HG02759 (cell line): ENCODE data around the gene FRYL.

Experiments used
- ATAC-seq: cut with Tn5 transposase; IDR thresholded peaks from one replicate; pipeline ENCODE4 v1.9.1; 2021; ENCODE audit warnings: mild to moderate bottlenecking, moderate library complexity; ENCODE audit not compliant: unreplicated experiment

Gene FRYL

GRCh38 chr4:48499551-48500066, 280.5 kb downstream of the FRYL start:
- ATAC-seq = peak; percentile 78

GRCh38 chr4:48498895-48499294, 281.2 kb downstream of the FRYL start:
- ATAC-seq = no peak

DNA sequence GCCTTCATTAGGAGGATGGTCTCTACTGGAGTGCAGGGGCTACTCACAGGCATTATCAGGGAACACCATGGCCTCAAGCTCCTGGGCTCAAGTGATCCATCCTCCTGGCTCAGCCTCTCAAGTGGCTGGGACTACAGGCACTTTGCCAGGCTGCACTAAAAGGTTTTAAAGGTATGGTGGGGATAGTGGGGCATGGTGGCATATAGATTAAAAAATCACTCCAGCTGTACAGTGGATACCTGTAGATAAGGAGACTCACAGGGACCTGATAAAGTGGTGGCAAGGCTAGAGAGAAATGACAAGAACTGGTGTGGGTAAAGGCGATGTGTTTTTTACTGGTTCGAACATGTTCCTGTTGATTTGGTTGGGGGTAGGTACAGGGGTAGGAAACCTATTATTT, 284.1 kb downstream of the FRYL start:
- ATAC-seq = no peak

DNA sequence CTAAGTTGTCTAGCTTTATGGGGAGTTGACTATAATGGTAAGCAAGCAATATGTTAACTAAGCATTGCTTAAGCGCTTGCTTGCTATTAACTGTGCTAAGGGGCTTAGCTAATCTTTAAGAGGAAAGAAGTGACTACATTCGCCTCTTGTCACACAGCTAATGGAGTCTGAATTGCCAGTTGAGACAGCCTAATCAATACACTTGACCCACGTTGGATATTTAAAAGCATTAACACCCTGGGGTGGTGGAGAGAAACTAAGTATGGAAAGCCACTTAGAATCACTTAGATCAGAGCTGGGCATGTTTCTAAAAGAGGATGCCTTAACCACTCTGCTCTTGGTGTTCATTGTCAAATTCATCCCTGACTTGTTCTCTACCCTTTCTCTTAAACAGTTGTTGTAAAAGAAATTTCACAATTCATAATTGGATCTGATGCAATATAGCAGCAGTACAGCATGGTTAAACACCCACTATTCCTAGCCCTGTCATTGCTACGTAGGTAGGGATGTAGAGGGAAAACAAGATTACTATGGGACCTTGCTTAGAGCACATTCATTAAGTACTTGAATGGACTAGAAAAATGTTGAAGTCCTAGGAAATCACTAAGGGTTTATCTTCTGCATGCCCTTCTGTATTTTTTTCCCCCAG, 286.5 kb downstream of the FRYL start:
- ATAC-seq = no peak

DNA sequence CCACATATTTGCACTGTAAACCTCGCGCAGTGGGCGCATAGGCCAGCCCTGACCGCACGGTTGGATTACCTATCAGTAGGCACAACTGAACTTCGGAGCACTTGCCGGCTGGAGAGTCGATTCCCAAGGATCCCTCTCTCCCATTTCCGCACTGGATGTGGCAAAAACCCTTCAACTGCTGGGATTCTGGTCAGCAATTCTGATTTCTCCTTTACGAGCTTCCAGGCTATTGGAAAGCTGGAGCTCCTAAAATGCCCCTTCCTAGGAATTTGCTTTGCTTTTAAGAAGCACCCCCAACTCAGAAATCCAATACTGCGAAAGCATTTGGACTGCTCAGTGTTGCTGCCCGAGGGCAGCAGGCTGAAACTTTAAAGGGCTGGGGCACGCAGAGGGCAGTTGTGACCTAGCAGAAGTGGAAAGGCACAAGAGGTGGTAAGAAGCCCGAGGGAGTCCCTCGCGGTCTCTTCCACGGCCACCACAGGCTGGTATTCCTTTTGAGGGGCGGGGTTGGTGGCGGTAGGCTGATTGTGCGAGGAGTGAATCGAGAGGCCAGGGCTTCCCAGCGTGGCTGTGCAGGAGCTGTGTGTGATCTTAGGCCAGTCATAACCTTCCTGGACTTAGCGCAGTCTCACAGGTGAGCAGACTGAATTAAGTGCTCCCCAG, 288.4 kb downstream of the FRYL start:
- ATAC-seq = no peak

- ATAC-seq = peak; percentile 3
These were observed 289.2 kb downstream of the FRYL start for GRCh38 chr4:48490680-48491513.

DNA sequence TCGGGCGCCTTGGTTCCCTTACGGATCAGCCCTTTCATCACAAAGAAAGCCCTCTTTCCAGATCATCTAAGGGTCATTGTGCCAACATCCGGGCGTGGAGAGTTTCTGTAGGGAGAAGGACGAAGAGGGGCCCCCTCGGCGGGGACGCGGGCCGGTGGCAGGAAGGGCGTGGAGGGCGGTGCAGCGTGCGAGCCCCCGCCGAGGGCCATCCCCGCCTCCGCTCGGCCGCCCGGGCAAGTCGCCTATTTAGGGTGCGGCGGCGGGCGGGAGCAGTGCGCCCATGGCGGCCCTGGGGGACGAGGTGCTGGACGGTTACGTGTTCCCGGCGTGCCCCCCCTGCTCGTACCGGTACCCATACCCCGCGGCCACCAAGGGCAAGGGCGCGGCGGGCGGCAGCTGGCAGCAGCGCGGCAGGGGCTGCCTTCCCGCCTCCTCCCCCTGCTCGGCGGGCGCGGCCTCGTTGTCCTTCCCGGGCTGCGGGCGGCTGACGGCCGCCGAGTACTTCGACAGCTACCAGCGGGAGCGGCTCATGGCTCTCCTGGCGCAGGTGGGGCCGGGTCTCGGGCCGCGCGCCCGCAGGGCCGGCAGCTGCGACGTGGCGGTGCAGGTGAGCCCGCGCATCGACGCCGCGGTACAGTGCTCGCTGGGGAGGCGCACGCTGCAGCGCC, 289.9 kb downstream of the FRYL start, which contains the start of gene ZAR1:
ZAR1 (plus strand) TSS at position 241 of the 668 bp plus-strand sequence; CDS start at position 281, 40 bp downstream.
- peak; percentile 47 for ATAC-seq

DNA sequence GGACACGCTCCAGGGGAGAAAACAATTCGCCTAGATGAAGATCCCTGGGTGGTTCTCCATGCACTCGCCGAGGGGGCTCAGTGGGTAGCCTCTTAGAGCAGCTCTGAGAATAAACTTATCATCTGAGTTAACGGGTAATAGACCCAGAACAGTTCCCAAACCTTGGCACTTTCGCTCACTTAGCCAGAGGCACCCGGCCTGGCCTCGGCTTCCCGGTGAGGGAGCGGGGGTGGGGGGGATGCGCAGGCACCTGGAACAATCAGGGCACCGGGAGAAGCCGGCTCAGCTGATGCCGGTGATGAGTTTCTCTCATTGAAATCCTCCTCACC, 290.4 kb downstream of the FRYL start:
- no peak for ATAC-seq

DNA sequence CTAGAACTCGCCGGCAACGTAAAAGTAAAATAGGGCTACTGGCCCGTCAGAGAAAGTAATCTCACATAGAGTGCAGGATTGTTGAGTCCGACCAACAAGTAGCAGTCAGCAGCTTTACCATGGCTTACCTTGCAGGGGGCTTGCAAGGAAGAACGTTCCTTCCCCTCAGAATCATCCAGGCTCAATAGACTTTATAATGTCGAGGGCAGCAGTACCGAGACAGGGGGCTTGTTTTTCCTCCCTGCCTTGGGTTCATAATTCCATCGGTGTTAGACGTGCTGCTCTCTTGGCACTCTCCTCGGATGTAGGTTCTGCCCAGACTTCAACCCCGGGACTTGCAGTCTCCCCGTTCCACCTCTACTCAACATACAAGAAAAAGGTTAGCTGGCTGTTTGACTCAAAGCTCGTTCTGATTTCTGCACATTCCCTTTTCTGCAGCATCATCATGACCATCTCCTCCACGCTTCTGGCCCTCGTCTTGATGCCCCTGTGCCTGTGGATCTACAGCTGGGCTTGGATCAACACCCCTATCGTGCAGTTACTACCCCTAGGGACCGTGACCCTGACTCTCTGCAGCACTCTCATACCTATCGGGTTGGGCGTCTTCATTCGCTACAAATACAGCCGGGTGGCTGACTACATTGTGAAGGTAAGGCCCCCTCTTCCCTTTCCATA, 295.4 kb downstream of the FRYL start:
- no peak for ATAC-seq

DNA sequence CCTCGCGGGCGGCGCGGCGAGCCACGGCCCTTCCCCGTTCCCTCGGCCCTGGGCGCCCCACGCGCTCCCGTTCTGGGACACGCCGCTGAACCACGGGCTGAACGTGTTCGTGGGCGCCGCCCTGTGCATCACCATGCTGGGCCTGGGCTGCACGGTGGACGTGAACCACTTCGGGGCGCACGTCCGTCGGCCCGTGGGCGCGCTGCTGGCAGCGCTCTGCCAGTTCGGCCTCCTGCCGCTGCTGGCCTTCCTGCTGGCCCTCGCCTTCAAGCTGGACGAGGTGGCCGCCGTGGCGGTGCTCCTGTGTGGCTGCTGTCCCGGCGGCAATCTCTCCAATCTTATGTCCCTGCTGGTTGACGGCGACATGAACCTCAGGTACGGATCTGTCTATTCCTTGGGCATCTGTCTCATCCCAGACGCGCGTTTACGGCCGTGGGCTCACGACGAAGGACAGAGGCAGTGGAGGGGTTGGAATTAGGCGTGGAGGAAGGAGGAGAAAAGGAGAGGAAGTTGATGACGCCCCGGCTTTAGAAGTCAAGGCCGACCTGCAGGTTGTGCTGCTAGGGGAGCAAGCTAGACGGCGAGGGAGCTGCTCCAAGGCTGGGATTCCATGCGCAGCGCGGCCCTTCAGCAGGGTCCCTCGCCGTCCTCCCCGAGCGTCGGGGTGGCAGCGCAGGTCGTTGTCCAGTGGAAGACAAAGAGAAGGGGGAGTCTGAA, 296.1 kb downstream of the FRYL start:
- peak; percentile 33 for ATAC-seq

DNA sequence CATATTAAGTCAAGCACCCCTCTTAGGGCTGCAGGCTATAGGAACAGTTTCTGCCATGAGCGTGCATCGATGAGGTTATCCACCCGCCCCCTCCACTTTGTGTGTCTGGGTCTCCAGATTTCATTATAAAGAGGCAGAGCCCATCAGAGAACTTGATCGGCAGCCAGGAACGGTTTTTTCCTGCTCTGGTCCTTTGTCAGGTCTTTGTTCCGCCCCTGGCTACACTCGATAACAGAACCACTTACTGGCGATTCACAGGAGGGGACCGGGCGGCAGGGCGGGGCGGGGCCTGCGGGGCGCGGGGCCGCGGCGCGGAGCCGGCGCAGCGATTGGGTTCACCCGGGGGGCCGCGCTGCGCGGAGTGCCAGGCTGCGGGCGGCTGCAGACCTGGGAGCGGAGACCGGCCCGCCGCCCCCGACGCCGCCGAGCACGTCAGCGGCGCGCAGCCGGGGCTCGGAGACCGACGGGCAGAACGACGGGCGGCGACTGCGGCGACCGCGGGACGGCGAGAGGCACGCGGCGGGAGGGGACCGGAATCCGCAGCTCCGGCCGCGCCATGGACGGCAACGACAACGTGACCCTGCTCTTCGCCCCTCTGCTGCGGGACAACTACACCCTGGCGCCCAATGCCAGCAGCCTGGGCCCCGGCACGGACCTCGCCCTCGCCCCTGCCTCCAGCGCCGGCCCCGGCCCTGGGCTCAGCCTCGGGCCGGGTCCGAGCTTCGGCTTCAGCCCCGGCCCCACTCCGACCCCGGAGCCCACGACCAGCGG, 296.9 kb downstream of the FRYL start, which contains the start of gene SLC10A4:
SLC10A4 (plus strand) TSS at position 338 of the 771 bp plus-strand sequence; CDS start at position 557, 219 bp downstream.
- ATAC-seq = peak; percentile 63

- ATAC-seq = no peak
These were observed 298.5 kb downstream of the FRYL start for GRCh38 chr4:48481581-48481980.

DNA sequence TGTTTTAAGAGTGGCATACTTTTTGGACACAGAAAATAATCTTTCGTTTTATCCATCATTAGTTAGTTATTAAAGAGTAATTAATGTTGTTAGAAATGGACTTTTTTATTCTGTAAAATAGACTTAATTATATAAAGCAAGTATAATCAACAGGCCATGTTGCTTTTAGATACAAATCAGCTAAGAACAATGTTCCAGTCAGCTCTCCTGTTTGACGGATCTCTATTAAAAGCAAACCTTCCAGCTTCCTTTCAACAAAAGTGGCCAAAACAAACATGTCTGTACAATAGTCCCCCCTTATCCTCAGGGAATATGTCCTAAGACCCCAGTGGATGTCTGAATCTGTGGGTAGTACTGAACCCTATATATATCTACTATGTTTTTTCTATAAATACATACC, 301.8 kb downstream of the FRYL start:
- no peak for ATAC-seq

DNA sequence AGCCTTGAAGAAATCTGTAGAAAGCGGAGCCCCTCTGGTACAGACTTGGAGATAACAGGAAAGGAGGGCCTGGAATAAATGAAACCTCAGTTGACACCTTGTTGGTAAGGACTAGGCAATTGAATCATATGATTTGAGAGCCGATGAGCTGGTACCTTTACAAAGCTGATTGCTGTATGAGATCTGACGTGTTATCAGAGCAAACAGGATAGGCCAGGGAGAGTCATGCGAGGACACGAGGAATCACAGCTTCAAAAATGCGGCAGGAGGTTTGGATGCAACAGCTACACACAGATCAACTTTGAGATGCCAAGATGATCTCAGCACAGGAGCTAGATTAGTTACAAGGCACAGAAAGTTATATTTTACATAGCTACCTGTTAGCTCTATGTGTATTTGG, 304.3 kb downstream of the FRYL start:
- ATAC-seq = no peak

GRCh38 chr4:48472794-48473193, 307.3 kb downstream of the FRYL start:
- ATAC-seq = no peak

DNA sequence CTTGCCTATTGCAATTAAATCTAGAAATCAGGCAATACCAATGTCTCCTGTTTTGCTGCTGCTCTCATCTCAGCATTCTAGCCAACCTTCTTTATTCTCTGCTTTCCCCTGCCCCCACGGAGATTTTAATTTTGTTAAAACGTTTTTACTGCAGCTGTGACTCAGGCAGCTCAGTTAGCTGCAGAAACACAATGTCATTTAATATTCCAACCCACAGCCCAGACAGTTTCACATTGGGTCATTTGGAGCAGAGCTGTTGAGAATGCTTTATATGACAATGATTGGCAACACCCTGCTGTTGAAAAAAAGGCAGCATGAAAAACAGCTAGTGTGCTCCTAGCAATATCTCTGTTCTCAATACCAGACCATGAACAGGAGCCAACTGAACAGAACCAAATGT, 309.5 kb downstream of the FRYL start:
- ATAC-seq = no peak

DNA sequence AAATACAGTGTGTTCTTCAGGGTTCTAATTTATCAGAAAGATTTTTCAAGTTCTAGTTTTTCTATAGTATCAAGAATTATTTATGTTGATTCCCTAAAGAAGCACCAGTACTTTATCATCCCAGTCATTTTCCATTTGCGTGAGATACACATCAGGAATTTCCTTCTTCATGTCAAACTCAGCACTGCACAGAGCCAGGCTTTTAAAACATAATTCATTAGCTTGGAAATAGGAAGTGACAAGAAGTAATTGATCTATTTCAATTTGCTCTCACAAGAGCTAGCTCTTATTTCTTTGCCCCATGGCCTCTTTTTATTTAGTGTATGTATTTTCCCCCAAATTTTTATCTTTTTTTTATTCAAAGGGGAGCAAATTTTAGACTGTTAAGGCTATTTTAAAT, 309.9 kb downstream of the FRYL start:
- no peak for ATAC-seq

DNA sequence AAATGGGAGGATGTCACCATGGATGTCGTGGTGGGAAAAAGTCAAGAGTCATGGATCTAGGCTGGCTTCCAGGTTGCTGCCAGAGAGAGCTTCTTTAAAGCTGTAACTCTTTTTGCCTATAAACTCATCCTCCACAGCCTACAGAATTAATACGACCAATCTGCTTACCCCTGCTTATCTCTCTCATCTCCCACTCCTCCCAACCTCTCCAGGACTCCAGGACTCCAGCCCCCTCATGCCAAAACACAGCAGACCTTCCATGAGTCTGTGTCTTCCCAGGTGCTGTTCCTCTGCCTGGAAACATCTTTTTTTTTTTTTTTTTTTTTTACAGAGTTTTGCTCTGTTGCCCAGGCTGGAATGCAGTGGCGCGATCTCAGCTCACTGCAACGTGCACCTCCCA, 312.2 kb downstream of the FRYL start:
- no peak for ATAC-seq

DNA sequence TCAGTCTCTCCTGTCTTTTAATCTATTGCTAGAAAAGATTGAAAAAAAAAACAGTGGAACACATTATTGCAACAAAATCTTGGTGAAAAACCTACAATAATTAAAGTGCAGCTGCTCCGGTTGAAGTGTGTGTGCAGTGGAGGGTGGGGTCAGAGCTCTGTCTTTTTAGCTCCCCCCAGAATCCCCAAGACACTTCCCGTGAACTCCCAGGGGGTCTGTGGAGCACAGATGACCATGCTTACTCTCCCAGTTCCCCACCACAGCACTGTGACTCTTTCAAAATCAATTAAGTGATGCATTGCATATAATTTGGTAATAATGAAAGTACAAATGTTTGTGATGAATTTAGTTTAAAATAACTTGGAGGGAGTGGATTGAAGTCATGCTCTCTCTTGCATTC, 312.6 kb downstream of the FRYL start:
- no peak for ATAC-seq
